Keratinocyte (primary cell): Measurements from ENCODE around the gene MTA1.

Source experiments
- CTCF ChIP-seq, 3 experiments: IDR thresholded peaks in 1 of 3; conservative IDR thresholded peaks in 1 of 3; optimal IDR thresholded peaks in 1 of 3; 2 replicates in 2 of 3; 3 replicates in 1 of 3; pipeline versions ENCODE3 to v1.5.1; 2011; ENCODE audit warnings: low read length in 3 of 3, mild to moderate bottlenecking in 3 of 3, moderate library complexity in 2 of 3, control low read depth in 1 of 3, inconsistent platforms in 1 of 3; ENCODE audit not compliant: insufficient read depth in 2 of 3; ENCODE audit errors: extremely low read depth in 1 of 3
- EZH2 ChIP-seq: IDR thresholded peaks from one replicate; pipeline ENCODE4 v1.6.1; 2012; ENCODE audit warnings: inconsistent platforms, mild to moderate bottlenecking, low read length, moderate library complexity

- TF ChIP-seq CTCF (optimal IDR thresholded peaks at IDR 0.05 in 1 of 3, IDR thresholded peaks at IDR 0.05 in 1 of 3, conservative IDR thresholded peaks at IDR 0.05 in 1 of 3; ENCODE audit: extremely low read depth in 1 of 3, insufficient read depth in 2 of 3, low read length in 3 of 3), result no peak
- TF ChIP-seq EZH2, result no peak
Observed at GRCh38 chr14:105440992-105441391, 21.4 kb downstream of the MTA1 start.
